K562 (cell line): Measurements from ENCODE around the gene CCM2. TPM values are rescaled to one million over a fixed set of nuclear protein-coding genes. Genes with fewer than 3 reads are reported as not detected.

Experiments used
- ATAC-seq: fragments of 200-7000 bp; cut with Tn5 transposase; 3 replicates; pipeline ENCODE4 v1.9.1; 2020; ENCODE audit warnings: moderate library complexity
- BruUV-seq: library from RNA; stranded (reverse); fragments of 400-500 nt; replicated peaks from 2 replicates; lab custom pipeline; 2021; lab: Mats Ljungman, UMichigan
- CTCF ChIA-PET: fragments of 300-600 bp; formaldehyde crosslinking; extraction: SDS; loops from one replicate; lab custom pipeline; 2021; ENCODE audit warnings: low intra/inter-chr PET ratio; lab: Yijun Ruan, JAX
- POLR2A ChIA-PET: fragments of 300-600, 350-650 bp; sonication (Branson Sonifier 250); formaldehyde crosslinking; extraction: SDS; loops from one replicate; lab custom pipeline; 2021; ENCODE audit warnings: antibody characterized with exemption, inconsistent platforms; lab: Yijun Ruan, JAX
- DNase-seq, 4 experiments: peaks; one replicate each; pipeline versions ENCODE4 v3.0.0 to v3.0.0-alpha.2; 2011 to 2018; ENCODE audit warnings: low spot score in 3 of 4, mixed read lengths in 3 of 4; ENCODE audit errors: extremely low read depth in 1 of 4
- FAIRE-seq: peaks from 2 replicates; lab custom pipeline; 2011; peaks lifted over from hg19 to GRCh38; lab: Jason Lieb, UNC
- H2AFZ ChIP-seq: 2 replicates; pipeline ENCODE4 v1.6.0; 2011; ENCODE audit warnings: low read depth, low read length, control low read depth, inconsistent platforms
- H3K27ac ChIP-seq: fragments of 200-600 bp; 3 replicates; pipeline ENCODE4 v1.8.0; 2011; ENCODE audit warnings: low read depth, mild to moderate bottlenecking, control low read depth, inconsistent platforms, low read length, moderate library complexity, mixed read lengths; ENCODE audit errors: extremely low read depth
- H3K27me3 ChIP-seq, 2 experiments: fragments of 300-600 bp in 1 of 2; 2 replicates in 1 of 2; 3 replicates in 1 of 2; pipeline versions ENCODE4 v1.6.0 to v1.8.0; 2011; ENCODE audit warnings: inconsistent platforms in 2 of 2, low read length in 2 of 2, mild to moderate bottlenecking in 1 of 2, mixed read lengths in 1 of 2, moderate library complexity in 1 of 2; ENCODE audit not compliant: control insufficient read depth in 2 of 2, insufficient read depth in 2 of 2
- H3K36me3 ChIP-seq: fragments of 300-600 bp; 3 replicates; pipeline ENCODE4 v1.8.0; 2011; ENCODE audit warnings: mild to moderate bottlenecking, low read length, inconsistent platforms; ENCODE audit not compliant: control insufficient read depth, insufficient read depth
- H3K4me1 ChIP-seq, 2 experiments: fragments of 200-600 bp in 1 of 2; replicated peaks in 1 of 2; 2 replicates in 1 of 2; 3 replicates in 1 of 2; pipeline versions ENCODE4 v1.5.1 to v1.8.0; 2011; ENCODE audit warnings: inconsistent platforms in 2 of 2, low read length in 2 of 2, mild to moderate bottlenecking in 1 of 2, mixed read lengths in 1 of 2, moderate library complexity in 1 of 2; ENCODE audit not compliant: control insufficient read depth in 2 of 2, insufficient read depth in 2 of 2
- H3K4me2 ChIP-seq: 2 replicates; pipeline ENCODE4 v1.6.1; 2011; ENCODE audit warnings: low read length, control low read depth, inconsistent platforms, mixed read lengths; ENCODE audit not compliant: insufficient read depth
- H3K4me3 ChIP-seq: fragments of 200-600 bp; sonication (generic), shearing (Covaris generic); 2 replicates; pipeline ENCODE4 v1.5.1; 2016; ENCODE audit warnings: control low read depth, inconsistent platforms
- H3K79me2 ChIP-seq: fragments of 200-600 bp; 3 replicates; pipeline ENCODE4 v1.8.0; 2011; ENCODE audit warnings: low read length, inconsistent platforms; ENCODE audit not compliant: control insufficient read depth, insufficient read depth
- H3K9ac ChIP-seq, 2 experiments: 2 replicates each; pipeline versions ENCODE4 v1.6.0 to v1.6.1; 2011; ENCODE audit warnings: low read depth in 2 of 2, low read length in 2 of 2, control low read depth in 1 of 2, inconsistent platforms in 1 of 2, mild to moderate bottlenecking in 1 of 2, mixed read lengths in 1 of 2; ENCODE audit not compliant: insufficient read depth in 1 of 2
- H3K9me1 ChIP-seq: one replicate; pipeline ENCODE4 v1.6.0; 2011; ENCODE audit warnings: inconsistent platforms, mild to moderate bottlenecking, low read length, moderate library complexity; ENCODE audit not compliant: control insufficient read depth, insufficient read depth
- H3K9me3 ChIP-seq: replicated peaks from 2 replicates; pipeline ENCODE4 v1.5.1; 2011; ENCODE audit warnings: low read depth, low read length, inconsistent platforms; ENCODE audit not compliant: control insufficient read depth, insufficient read depth
- H4K20me1 ChIP-seq: replicated peaks from 2 replicates; pipeline ENCODE4 v1.6.1; 2011; ENCODE audit warnings: low read length, inconsistent platforms, mixed read lengths; ENCODE audit not compliant: control insufficient read depth, insufficient read depth
- CTCF ChIP-seq, 3 experiments: IDR thresholded peaks in 2 of 3; conservative IDR thresholded peaks in 1 of 3; 2 replicates each; pipeline ENCODE4 v1.5.1; 2011 to 2012; ENCODE audit warnings: low read length in 3 of 3, mild to moderate bottlenecking in 3 of 3, control low read depth in 2 of 3, improper control_type of control experiment in 1 of 3, inconsistent platforms in 1 of 3, low read depth in 1 of 3, mixed read lengths in 1 of 3, moderate library complexity in 1 of 3; ENCODE audit not compliant: insufficient read depth in 2 of 3
- ZNF668 ChIP-seq: fragments of 250-450 bp; sonication (Bioruptor Pico); IDR thresholded peaks from 2 replicates; pipeline ENCODE4 v1.8.0; 2022; ENCODE audit warnings: mild to moderate bottlenecking, inconsistent platforms
- WGBS: fragments of 100-300 bp; shearing (Covaris generic); methylation state at CpG from one replicate; pipeline ENCODE4 v1.1.6; 2016; ENCODE audit warnings: low coverage, mixed read lengths; ENCODE audit not compliant: insufficient coverage; ENCODE audit errors: missing lambda C conversion rate; 5-methylcytosine and 5-hydroxymethylcytosine counted together
- in situ Hi-C: fragments of 300-500 bp; cut with MboI; formaldehyde crosslinking; loops from 4 replicates; pipeline ENCODE4 v1.15.0; 2018; ENCODE audit warnings: inconsistent platforms, mixed read lengths
- intact Hi-C: fragments of 100-400 bp; cut with micrococcal nuclease; formaldehyde crosslinking; loops from 2 replicates; pipeline ENCODE4 v1.14.2; 2022
- polyA plus RNA-seq, 8 experiments: library from polyadenylated mRNA; depleted of rRNA in 4 of 8; stranded (reverse) in 5 of 8; unstranded in 3 of 8; fragments of >200 nt; fragmentation: Nextera tagmentation in 2 of 8; fragmentation: Illumina TruSeq in 1 of 8; extraction: Ambion mirVana in 2 of 8; extraction: Trizol in 1 of 8; gene quantifications; 2 replicates each; pipeline versions ENCODE4 v1.2.1 to v1.2.3, GENCODE V29; 2011 to 2014; ENCODE audit warnings: inconsistent platforms in 1 of 8, missing spikeins in 1 of 8
- total RNA-seq, 7 experiments: library from RNA; depleted of rRNA in 6 of 7; stranded (reverse); fragments of >200 nt in 6 of 7; fragmentation: Illumina TruSeq in 2 of 7; extraction: Trizol in 2 of 7; gene quantifications; 2 replicates each; pipeline versions ENCODE4 v1.2.1 to v1.2.3, GENCODE V29; 2011 to 2021; ENCODE audit warnings: low replicate concordance in 1 of 7

The CCM2 gene
- total and polyA plus RNA-seq, 9 of the 15 experiments (the other 6 are each of a cell fraction or from before 2014, with no cell fraction given) = 0.41 to 38.6 (median 25.9) TPM

- ATAC-seq = peak; percentile 35; the same call in 1 of the 3 replicates
- DNase-seq = peak in 1 of 4 experiments; percentile 14
- H3K9me3 ChIP-seq = no peaks in the 10 kb centered on the region
- intact Hi-C loops (loop anchor here (10.0 kb wide), 1 partner anchor 95 kb away; the partner anchor contains the start of gene MYO1G), in situ Hi-C loops (no loop called here)
- no peak overlapping the region for H3K4me3 ChIP-seq
- H3K27ac ChIP-seq = no peak overlapping the region
- no peaks in the 10 kb centered on the region for H4K20me1 ChIP-seq
- FAIRE-seq = no peak
- no peak overlapping the region; a peak in 1 of 4 replicates for H3K9ac ChIP-seq
- H3K4me1 ChIP-seq = peaks cover 0 to 17% of the 10 kb centered on the region in 2 experiments; a peak in 1 of 5 replicates
- POLR2A ChIA-PET = interaction anchor here (0.6 to 1.3 kb wide), 5 partner anchors 15 to 37 kb away, joined by 3 to 5 read pairs (median 4); no protein-coding TSS in a partner anchor
- no peak overlapping the region for H3K4me2 ChIP-seq
- BruUV-seq = no TSS peak
- CTCF ChIA-PET = no interaction called here
- no peaks in the 10 kb centered on the region for H3K79me2 ChIP-seq
- no peaks in the 10 kb centered on the region for H3K9me1 ChIP-seq
- 87% methylated on average over 14 of the region's 15 CpGs for WGBS
- 0 out of 6 replicates have a peak, but pooled peaks of 1 of the 3 experiments have one; percentile 19 for TF ChIP-seq CTCF (IDR thresholded peaks at IDR 0.05 in 2 of 3, conservative IDR thresholded peaks at IDR 0.05 in 1 of 3; ENCODE audit: insufficient read depth in 2 of 3, low read depth in 1 of 3, low read length in 3 of 3)
- no peak for TF ChIP-seq ZNF668
- no peaks in the 10 kb centered on the region for H3K27me3 ChIP-seq
- no peak overlapping the region for H2AFZ ChIP-seq
- peaks cover 89% of the 10 kb centered on the region; the same call in 2 of the 3 replicates for H3K36me3 ChIP-seq
Observed at GRCh38 chr7:45069444-45070253, 69.6 kb downstream of the CCM2 start.
